HG02571 (cell line): ENCODE data around the gene OR2T29.
"Not testable (repeated sequence)": the region's sequence is repeated elsewhere in the genome, so short reads cannot be mapped to it uniquely, and the experiment has no call there.

Experiments used
- ATAC-seq: cut with Tn5 transposase; IDR thresholded peaks from one replicate; pipeline ENCODE4 v1.9.1; 2021; ENCODE audit warnings: mild to moderate bottlenecking, moderate library complexity; ENCODE audit not compliant: unreplicated experiment

OR2T29 gene, protein sequence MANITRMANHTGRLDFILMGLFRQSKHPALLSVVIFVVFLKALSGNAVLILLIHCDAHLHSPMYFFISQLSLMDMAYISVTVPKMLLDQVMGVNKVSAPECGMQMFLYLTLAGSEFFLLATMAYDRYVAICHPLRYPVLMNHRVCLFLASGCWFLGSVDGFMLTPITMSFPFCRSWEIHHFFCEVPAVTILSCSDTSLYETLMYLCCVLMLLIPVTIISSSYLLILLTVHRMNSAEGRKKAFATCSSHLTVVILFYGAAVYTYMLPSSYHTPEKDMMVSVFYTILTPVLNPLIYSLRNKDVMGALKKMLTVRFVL

DNA sequence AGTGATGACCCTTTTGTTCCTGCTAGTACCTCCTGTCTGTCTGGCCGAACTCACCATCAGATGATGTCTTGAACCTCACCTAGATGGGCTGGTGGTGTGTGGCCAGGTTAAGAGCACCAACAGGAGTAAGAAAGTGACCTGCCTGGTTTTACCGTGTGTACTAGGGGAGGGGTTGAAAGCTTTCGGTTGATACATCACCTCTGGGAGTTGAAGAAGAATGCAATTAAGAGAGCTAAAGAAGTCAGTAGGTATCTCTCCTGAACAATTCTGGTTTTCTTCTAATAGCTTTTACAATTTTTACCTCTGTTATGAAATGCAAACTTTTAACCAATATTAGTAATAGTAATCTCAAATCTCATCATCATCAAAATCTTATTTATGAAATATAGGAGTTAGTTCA lies at the start of gene OR2T29:
OR2T29 (minus strand) TSS at position 101 of the 400 bp plus-strand sequence. CDS start 3,281 bp downstream, outside the sequence.
- ATAC-seq = not testable (repeated sequence)

DNA sequence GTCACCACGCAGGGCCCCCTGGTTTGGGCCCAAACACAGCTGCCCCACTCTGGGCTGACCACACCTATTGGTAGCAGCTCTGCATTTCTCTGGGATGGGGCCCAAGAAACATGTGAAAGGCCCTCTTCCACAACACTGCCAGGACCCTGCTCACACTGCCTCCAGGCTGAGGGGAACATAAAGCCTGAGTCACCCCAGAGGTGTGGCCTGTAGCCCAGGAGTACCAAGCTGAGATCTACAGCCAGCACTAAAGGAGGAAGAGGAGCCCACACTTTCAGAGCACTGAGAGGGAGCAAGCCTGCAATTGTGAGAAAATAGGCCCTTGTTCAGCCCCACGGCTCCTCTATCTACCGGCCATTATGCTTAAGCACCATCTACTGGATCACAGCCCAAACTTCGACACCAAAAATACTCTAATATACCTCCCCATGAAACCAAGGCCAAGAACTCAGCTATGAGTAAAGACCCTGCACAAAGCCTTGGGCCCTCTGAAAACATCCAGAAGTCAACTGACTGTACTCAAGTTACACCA lies 49.4 kb upstream of the OR2T29 start:
- no peak for ATAC-seq

DNA sequence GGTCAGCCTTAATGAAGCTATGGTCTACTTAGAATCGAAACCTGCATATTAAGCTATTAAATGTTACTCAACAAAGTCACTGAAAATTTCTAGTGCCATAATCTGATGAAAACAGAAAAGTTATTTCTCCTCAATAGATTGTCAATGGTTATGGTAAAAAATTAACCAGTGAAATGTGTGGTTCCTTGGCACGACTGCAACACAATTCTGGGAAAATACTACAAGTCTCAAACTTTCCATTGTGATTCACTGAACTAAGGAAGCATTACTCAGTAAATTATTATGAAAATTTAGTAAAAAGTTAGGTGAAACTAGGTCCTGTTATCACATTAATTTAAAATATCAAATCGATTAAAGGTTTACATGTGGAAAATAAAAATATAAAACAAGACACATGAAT lies 47.7 kb upstream of the OR2T29 start:
- no peak for ATAC-seq

DNA sequence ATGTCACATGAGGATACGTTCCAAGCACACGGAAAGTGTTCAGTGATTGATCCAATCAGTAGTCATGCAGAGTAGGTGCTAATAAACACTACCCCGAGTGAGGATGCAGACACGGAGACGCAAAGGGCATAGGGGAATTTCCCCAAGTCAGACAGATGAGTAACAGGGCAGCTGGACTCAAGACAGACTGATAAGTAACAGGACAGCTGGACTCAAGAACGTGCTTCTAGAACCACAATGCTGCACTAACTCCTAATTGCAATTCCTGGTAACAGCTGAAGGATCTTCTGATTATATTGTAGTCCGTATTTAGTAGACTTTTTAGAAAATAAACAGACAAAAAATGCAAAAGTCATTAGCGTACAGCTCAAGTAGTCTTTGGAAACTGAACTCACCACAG lies 36.8 kb upstream of the OR2T29 start:
- no peak for ATAC-seq

DNA sequence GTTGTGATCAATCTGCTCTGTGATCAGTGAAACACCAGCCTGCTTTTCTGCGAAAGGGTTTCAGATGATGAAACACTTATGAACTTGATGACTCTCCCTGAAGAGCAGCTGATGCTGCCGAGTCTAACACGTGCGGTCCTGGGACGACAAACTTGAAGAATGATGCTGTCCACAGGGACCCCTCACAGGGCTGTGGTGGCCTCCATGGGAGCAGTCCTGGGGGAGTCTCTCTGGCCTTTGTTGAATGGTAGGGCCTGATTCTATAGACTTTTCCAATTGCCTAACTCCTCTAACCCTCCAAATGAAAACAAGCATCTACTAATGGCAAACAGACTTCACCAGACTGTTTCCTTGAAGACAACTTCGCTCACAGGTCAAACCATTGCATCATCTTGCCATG lies 35.0 kb upstream of the OR2T29 start, which contains the start of gene OR2T10:
OR2T10 (minus strand) TSS at position 112 of the 400 bp plus-strand sequence. CDS start 3,932 bp downstream, outside the sequence.
- no peak for ATAC-seq

DNA sequence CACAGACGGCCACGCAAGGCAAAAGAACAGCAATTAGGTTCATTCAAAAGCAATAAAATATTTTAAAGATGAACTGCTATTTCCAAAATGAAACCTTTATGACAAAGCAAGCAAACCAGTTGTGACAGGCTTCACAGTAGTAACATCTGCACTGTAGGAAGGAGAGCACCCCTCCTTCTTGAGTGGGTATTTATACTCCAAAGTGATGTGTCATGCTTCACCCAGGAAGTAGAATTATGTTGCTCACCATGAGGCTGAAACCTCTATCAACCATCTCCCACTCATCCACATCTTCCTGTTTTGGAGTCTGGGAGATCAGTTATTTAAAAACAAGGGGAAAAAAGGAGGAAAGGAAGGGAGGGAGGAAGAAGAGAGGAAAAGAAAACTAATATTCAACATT lies 34.0 kb upstream of the OR2T29 start:
- ATAC-seq = no peak

DNA sequence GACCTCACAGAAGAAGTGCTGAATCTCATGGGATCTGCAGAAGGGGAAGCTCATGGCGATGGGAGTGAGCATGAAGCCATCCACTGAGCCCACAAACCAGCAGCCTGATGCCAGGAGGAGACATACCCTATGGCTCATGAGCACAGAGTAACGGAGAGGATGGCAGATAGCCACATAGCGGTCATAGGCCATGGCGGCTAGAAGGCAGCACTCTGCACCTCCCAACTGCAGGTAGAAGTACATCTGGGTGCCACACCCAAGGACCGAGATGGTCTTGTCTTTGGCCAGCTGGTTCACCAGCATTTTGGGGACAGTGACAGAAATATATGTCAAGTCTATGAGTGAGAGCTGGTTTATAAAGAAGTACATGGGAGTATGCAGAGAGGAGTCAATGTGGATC lies 30.7 kb upstream of the OR2T29 start:
- ATAC-seq = no peak

DNA sequence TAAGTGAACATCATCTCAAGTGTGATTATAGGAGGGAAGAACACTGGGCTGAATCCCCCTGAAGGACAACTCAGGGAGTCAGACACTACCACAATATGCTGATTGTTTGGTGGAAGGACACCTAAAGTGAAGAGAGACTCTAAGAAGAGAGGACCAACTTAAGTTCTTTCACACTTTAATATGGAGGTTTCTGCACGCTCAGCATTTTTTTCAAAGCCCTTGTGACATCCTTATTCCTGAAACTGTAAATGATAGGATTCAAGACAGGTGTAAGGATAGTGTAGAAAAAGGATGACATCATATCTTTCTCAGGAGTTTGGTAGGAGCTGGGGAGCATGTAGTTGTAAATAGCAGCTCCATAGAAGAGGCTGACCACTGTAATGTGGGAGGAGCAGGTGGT lies 30.1 kb upstream of the OR2T29 start:
- no peak for ATAC-seq

DNA sequence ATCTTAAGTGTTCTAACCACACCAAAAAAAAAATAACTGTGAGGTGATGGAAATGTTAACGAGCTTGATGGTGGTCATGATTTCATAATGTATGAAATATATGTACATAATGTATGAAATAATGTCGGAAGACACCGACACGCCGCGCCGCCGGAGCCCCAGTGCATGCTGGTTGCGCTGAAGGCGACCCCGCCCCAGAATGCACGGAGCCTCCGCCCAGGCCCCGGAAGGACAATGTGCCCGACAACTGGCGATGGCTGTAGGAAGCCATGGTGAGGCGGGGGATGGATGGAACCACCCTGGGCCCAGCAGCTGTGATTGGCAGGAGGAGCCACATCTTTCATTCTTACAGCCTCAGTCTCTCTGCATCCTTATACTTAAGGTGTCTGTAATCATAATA lies 27.5 kb upstream of the OR2T29 start:
- ATAC-seq = no peak

DNA sequence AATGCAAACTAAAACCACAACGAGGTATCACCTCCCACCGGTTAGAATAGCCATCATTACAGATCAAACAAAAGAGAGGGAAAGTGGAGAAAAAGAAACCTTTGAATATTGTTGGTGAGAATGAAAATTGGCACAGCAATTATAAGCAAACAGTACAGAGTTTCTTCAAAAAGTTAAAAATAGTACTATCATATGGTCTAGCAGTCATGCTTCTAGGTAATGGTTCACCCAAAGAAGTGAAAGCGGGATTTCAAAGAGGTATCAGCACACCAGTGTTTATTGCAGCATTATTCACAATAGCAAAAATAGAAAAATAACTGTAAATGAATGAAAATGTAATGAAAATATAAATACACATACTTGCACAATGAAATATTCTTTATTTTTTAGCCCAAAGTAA lies 26.8 kb upstream of the OR2T29 start:
- ATAC-seq = no peak

DNA sequence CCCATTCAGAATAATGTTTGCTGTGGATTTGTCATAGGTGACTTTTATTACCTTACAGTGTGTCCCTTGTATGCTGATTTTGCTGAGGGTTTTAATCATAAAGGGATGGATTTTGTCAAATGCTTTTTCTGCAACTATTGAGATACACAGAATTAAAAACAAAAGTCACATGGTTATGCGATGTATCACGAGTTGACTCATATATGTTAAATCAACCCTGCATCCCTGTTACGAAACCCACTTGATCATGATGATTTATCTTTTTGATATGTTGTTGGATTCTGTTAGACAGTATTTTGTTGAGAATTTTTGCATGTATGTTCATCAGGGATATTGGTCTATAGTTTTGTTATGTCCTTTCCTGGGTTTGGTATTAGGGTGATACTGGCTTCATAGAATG lies 22.7 kb upstream of the OR2T29 start:
- ATAC-seq = no peak

DNA sequence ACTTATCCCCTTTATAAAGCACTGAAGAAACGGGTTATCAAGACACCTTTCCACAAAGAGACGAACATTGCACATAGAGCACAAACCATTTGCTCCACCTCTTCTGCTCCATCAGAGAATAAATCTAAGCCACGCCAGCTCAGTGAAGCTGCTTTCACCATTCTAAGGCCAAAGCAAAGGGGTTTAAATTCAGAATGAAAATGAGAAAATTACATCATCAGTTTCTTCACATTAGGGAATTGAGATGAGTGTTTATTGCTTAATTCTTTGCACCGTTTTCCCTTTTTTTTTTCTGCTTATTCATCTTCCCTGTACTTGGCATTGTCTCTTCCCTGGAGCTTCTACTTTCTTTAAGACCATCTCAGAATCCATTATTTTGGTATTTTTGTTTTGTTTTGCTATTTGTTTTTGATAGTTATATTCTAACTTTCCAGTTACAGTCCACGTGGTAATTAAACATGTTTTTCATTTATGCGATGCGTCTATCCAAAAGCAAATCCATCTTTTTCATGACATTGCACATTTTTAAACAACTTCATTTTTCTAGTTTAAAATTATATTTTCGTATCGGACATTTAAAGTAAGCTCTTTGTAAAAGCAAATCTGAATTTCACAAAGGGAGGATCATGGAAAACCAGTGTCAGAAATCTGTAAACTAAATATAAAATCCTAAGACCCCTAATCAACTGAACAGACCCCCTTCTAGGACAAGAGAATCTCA lies 13.8 kb upstream of the OR2T29 start:
- ATAC-seq = no peak

DNA sequence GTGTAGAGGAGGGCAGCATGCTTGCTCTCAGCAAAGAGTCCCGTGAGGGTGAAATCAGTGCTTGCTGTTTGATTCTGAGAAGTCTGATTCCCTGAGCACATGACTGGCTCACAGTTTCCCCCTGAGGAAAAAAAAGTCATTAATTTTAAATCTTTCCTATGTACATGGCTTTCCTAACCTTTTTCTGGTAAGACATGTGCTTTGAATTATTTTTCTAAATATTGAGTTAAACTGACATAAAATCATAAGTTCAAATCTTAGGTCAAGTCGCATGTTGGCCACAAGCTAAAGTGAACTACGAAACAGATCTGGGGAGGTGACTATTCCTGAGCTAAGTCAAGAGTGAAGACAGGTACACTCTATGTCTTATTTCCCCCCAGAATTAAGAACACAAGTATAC lies 12.1 kb upstream of the OR2T29 start, which contains the start of gene OR2T34:
OR2T34 (minus strand) TSS at position 101 of the 400 bp plus-strand sequence; CDS start at position 101, 0 bp downstream.
- ATAC-seq = not testable (repeated sequence)

DNA sequence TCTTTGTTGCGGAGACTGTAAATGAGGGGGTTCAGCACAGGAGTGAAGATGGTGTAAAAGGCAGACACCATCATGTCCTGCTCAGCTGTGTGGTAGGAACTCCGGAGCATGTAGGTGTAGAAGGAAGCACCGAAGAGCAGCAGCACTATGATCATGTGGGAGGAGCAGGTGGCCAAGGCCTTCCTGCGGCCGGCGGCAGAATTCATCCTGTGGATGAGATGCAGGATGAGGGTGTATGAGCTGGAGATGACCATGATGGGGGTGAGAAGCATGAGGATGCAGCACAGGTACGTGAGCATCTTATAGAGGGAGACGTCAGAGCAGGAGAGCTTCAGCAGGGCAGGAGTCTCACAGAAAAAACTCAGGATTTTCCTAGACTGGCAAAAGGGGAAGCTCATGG lies 11.3 kb upstream of the OR2T29 start:
- ATAC-seq = not testable (repeated sequence)

DNA sequence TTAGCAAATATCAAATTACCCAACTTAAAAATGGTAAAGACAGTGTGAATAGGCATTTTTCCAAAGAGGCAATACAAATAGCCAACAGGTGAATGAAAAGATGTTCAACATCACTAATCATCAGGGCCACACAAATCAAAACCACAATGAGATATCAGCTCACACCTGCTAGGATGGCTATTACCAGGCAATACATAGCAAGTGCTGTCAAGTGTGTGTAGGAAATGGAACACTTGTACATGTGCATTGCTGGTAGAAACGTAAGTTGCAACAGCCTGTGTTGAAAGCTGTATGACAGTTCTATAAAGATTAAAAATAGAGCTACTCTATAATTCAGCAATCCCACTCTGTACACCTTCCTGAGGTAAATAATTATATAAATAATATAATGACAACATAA lies 9.5 kb upstream of the OR2T29 start:
- not testable (repeated sequence) for ATAC-seq

DNA sequence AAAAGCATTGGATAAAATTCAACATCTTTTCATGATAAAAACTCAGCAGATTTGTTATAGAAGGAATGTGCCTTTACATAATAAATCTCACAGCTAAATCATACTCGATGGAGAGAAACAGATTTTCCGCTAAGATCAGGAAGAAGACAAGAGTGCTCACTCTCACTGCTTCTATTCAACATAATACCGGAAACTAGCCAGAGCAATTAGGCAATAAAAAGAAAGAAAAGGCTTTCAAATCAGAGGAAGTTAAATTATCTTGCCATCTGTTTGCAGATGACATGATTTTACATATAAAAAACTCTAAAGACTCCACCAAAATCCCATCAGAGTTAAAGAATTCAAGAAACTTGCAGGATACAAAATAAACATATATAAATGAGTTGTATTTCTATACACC lies 8.2 kb upstream of the OR2T29 start:
- ATAC-seq = not testable (repeated sequence)

DNA sequence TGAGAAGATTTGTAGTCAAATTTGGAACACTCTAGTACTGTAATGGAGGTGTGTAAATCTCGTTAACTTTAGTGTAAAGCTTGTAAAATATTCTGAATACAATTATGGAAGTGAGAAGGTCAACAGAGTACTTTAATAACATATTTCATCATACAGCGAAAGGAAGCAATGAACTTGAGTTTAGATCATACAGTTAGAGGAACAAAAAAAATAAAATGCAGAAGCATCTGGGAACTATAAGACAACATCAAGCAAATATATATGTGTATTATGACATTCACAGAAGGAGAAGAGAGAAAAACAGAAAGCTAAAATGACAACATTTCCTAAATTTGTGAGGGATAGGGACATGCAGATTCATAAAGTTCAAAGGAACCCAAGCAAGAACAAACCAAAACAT lies 6.5 kb upstream of the OR2T29 start:
- not testable (repeated sequence) for ATAC-seq

DNA sequence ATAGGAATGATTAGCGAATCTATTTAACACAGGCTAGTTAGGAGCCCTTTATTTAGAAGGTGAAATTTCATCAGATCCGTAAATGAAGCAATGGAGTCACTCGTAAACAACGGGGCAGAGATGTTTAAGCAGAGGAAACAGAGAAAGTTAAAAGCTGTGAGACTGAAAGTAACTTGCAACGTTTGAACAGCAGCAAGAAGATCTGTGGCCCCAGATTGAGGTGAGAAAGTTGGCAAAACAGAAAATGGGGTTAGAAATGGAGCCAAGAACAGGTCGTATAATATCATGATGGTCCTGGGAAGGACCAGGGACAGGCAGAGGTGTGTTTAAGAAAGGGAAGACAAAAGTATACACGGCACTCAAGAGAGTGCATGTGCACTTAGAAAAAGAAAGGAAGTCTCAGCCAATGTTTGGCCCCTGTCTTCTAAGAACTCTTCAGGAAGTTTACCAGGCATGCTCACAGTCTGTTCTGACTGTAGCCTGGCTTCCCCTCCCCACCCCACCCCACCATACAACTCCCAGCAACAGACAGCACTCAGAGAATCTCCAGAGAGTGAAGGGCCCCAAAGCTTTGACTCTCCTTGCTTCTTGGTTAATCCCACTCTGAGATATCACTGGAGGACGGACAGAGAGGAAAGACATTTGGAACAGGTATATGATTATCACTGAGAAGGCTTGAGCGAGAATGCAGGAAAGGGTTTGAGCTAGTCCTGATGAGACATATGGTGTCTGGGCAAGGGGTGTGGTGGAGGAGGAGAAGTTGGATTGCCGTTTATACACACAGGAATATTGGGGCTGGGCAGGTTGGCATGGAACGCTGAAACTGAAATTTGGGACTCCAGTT lies 3.2 kb upstream of the OR2T29 start:
- ATAC-seq = not testable (repeated sequence)

DNA sequence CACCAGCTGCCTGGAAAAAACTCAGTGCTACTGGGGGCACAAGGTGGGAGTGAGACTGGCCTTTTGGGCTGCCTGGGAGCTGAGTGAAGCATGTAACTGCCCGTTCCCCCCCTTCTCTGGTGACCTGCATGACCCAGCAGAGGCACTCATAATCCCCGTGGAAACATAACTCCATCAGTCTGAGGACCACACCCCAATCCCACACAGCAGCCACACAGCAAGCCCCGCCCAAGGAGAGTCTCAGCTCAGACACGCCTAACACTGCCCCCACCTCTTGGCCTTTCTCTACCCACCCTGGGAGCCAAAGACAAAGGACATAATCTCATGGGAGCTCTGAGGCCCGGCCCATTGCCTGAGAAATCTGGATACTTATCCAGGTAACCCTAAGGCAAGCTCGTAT lies 11.5 kb downstream of the OR2T29 start:
- ATAC-seq = not testable (repeated sequence)

DNA sequence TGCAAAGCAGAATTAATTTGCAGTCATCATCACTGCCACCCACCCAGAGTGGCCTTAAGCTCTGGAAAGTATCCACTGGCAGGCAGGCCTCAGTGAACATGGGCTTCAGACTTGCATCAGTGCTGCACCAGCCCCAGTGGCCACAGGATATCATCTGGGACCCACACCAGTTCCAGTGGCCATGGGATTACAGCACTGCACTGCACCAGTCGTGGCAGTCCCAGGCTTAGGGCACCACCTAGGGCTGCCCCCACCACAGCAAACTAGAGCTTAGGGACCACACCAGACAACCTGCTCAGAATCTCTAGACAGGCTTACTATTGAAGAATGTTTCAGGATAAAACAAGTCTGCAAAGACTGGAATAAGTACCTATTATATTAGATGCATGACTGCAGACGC lies 15.2 kb downstream of the OR2T29 start:
- not testable (repeated sequence) for ATAC-seq

DNA sequence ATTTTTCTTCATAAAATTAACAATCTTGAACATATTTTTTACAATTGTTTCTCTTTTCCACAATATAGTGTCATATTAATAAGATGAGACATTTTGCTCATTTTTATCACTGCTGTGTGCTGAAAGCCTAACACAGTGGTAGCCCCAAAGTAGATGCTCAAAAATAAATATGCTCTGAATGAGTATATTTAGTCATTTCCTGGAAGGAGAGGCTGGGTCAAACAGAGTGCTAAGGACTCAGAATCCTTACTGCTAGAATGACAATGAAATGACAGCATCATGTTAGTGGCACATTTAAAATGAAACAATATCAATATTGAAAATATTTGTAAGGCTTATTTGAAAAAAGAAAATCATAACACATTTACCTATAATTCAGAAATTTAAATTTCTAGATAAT lies 25.1 kb downstream of the OR2T29 start:
- not testable (repeated sequence) for ATAC-seq
